HG03565 (cell line): ENCODE measurements around the gene MYH16.
"Not testable (repeated sequence)": the region's sequence is repeated elsewhere in the genome, so short reads cannot be mapped to it uniquely, and the experiment has no call there.

Experiments
- ATAC-seq: cut with Tn5 transposase; IDR thresholded peaks from one replicate; pipeline ENCODE4 v1.9.1; 2021; ENCODE audit warnings: mild to moderate bottlenecking, moderate library complexity; ENCODE audit not compliant: unreplicated experiment

MYH16 gene

GRCh38 chr7:99350641-99351040 lies 78.0 kb downstream of the MYH16 start:
- ATAC-seq = not testable (repeated sequence)

GRCh38 chr7:99352247-99352646 lies 79.6 kb downstream of the MYH16 start:
- no peak for ATAC-seq

- no peak for ATAC-seq
Measured at GRCh38 chr7:99355098-99355497, 82.5 kb downstream of the MYH16 start.

- no peak for ATAC-seq
Measured at GRCh38 chr7:99357701-99358490, 85.3 kb downstream of the MYH16 start.

DNA sequence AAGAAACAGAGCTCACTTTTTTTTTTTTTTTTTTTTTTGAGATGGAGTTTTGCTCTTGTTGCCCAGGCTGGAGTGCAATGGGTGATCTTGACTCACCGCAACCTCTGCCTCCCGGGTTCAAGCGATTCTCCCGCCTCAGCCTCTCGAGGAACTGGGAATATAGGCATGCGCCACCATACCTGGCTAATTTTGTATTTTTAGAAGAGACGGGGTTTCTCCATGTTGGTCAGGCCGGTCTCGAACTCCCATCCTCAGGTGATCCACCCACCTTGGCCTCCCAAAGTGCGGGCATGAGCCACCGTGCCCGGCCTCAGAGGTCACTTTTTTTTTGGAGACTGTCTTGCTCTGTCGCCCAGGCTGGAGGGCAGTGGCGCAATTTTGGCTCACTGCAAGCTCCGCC lies 85.9 kb downstream of the MYH16 start:
- not testable (repeated sequence) for ATAC-seq

GRCh38 chr7:99359465-99360154 lies 87.0 kb downstream of the MYH16 start:
- no peak for ATAC-seq
